GM18858 (cell line): ENCODE measurements around the gene ADGRG3.

Source experiments
- ATAC-seq: cut with Tn5 transposase; IDR thresholded peaks from one replicate; pipeline ENCODE4 v1.9.1; 2021; ENCODE audit not compliant: unreplicated experiment

The ADGRG3 gene

DNA sequence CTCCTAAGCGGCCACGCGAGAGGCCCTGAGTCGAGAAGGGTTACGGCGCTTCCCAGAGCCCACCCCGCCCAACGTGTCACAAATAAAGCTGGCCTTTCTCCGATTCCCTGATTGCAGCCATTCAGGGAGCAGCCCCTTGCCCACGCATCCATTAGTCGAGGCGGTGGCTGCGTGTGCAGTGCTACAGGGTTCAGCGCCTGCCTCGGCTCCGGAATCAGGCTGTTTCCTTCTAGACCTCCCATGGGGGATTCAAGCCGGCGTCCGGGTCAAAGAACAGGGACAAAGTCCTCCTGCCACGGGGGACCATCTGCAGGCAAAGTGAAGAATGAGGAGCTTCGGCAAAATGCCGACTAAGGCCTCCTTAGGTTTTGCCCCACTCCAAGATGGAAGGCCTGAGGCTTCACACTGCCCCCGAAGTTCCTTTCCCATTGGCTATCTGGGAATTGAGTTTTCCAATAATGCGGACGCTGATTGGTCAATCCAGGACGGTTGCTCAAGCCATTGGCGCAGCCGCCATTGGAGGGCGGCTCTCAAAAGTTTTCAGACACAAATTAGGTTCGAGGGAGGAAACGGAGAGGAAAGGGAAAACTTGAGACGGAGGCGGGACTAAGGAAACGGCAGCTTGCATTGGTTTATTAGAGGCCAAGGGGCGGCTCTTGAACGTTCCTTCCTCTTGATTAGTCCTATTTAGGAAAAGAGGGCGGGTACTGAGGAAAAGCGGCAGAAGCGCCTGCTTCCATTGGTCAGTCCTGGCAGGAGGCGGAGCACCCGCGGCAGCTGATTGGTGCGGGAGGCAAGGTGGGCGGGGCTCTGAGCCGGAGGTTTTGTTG lies 67.0 kb downstream of the ADGRG3 start:
- peak; percentile 79 for ATAC-seq

DNA sequence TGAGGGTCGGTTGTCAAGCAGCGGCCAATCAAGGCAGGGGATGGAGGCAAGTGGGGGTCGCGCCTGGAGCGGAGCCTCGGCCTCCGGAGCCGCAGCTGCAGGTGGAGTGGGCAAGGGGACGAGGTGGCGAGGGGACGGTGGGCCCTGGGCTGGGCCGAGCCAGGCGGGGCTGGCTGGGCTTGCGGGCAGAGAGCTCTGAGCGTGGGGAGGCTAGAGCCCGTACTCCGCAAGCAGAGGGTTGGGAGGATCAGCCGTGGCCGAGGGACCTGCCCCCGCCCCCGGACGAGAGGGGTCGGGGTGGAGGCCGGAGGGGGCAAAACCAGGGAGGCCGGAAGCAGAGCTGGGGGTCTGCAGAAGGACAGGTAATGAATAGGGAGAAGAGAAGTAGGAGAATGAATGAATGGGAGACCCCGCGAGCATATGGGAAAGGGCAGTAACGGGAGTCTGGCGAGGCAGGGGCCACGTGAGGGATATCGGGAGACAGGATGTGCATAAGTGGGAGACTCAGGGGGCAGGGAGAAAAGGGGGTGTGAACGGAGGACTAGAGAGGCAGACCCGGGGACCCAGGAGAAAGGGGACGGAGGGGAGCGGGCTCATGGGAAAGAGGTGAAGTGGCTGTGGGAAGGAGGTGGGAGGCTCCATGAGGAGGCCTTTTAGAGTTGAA lies 67.8 kb downstream of the ADGRG3 start, which contains the start of gene KATNB1:
Gene KATNB1, plus strand, starts transcription at position 16 of the 664 bp plus-strand sequence. CDS start 1,474 bp downstream, outside the sequence.
- ATAC-seq, result no peak

DNA sequence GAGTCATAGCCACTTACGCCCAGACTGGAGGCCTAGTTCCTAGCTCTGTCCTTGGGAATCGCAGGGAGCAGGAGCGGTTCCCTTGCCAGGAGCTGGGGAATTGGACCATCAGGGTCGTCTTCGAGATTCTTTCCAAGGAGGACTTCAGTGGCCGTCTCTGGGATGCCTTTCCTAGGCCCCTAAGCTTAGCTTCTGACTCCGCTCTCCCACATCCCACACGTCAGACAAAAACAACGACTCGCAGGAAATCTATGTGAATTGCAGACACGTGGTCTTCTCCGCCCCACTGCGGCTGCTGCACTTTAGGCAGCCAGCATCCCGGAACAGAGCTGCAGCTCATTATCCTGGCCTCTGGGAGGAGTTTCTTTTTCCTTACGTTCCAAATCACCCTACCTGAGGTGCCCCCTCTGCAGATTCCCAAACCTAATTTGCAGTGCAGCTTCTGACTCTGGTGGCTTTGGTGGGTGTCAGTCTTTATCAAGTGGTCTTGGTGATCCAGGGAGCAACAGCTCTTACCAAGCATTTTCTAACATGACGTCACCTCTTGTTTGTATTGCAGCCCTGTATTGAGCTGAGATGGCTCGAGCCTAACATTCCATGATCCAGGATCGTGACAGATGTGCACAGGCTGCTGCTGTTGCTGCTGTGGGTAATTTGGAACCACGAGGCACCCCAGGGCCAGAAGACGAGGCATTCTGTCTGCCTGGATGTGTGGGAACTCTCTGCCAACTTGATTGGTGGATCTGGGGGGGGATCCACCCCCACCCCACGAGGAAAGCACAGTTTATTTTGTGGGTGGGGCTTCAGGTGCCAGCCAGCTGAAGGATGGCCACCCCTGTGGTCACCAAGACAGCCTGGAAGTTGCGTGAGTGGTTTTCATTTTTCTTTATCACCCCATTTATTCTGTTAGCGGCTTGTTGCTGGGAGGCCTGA lies 68.6 kb downstream of the ADGRG3 start:
- ATAC-seq, result no peak

DNA sequence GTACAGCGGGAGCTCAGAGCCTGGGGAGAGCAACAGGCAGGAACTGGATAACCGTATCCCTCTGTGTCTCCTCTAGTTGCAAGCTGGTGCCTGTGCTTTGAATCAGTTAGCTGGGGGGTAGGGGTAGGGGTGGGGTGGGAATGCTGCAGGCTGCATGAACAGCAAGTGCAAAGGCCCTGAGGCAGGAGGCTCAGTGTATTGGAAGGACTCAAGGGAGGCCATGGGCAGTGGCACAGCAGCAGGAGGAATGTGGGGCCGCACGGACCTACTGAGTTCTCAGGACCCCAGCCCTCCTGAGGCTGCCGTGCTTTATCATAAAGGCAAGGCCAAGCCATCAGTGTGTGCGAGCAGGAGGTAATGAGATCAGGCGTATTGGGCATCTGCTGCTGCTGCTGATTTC lies 70.7 kb downstream of the ADGRG3 start:
- ATAC-seq, result no peak
